ENCODE results near the gene BMP5.

Gene BMP5

DNA sequence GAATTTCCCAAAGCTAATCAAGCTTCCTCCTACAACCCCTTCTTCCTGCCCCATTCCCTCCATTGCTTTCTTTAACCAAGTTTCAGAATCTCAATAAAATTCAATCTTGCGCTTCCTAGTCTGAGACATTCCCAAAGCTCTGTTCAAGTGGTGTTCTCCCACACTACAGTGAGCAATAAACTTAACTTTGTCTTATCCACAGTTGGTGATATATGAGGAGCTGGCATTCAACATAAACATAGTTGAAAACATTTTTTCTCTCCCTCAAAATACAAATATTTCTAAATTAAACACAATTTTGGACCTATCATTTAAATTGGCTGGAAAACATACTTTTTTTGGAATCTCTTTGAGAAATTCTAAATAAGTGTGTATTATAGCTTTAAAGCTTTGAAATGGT, 166.7 kb downstream of the BMP5 start:
- DNase-seq (ENCODE audit: low spot score) = no peak

DNA sequence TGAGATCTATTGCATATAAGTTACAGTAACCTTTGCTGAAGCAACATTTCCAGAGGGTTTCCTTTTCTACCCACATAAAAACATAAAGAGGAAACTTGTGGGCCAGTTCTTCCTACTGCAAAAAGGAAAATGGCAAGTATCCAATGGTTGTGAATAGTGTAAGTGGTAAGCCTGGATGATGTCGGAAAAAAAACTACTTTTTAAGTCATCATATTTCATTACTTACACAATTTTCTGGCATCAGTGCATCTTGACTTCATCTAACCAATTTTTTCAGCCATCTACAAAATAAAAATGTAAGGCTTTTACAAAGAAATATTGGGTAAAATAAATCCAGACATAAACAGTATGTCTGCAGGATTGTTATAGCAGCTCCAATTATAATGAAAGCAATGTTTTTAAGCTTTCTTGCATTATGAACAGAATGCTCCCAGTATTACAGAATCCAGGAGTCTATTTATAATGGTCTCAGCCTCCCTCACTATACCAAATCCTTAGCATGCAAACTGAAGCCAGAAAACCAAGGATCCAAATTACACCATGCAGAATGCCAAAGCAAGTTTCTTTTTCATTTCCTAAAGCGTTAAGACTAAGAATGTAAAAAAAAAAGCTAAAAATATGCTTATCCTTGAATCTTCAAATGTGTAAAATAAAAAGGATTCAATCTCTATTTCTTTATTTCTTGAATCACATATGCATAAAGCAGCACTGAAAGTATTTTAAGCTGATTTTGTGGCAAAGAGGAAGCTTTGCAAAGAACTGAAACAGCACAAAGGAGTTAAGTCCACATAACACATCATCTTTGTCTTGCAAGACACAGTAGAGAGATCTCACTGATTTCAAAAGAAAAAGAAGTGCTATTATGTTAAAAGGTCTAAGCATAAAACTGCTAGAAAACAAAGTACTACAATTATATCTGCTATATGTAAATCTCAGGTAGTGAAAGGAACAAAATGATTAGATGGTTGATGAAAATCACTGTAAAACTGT, 169.6 kb downstream of the BMP5 start:
- no peak for DNase-seq (ENCODE audit: low spot score)

- DNase-seq (ENCODE audit: low spot score) = peak; percentile 54
These were observed 171.0 kb downstream of the BMP5 start for GRCh38 chr6:55704421-55704820.
